ENCODE results near the gene RTEL1.

DNA sequence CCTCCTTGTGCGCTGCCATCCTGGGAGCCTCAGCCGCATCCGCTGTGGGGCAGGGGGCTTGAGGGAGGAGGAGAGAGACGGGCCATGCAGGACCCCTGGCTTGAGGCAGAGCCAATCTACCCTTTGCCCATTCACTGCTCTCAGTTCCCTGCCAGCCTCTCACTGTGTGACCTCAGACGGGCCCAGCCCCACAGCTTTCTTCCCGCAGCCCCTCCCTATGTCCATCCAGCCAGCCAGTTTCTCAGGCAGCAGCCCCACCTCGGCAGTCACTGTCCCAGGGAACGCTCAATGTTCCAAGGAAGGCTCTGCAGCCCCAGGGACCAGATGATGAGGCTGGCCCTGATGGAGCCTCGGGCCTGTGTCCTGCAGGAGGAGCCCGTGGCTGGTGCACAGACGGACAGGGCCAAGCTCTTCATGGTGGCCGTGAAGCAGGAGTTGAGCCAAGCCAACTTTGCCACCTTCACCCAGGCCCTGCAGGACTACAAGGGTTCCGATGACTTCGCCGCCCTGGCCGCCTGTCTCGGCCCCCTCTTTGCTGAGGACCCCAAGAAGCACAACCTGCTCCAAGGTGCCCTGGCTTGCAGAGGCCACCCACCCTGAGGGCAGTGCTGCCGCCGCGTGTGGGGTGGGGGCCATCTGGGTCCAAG lies 34.4 kb downstream of the RTEL1 start:
- TF ChIP-seq, protein P1, sequence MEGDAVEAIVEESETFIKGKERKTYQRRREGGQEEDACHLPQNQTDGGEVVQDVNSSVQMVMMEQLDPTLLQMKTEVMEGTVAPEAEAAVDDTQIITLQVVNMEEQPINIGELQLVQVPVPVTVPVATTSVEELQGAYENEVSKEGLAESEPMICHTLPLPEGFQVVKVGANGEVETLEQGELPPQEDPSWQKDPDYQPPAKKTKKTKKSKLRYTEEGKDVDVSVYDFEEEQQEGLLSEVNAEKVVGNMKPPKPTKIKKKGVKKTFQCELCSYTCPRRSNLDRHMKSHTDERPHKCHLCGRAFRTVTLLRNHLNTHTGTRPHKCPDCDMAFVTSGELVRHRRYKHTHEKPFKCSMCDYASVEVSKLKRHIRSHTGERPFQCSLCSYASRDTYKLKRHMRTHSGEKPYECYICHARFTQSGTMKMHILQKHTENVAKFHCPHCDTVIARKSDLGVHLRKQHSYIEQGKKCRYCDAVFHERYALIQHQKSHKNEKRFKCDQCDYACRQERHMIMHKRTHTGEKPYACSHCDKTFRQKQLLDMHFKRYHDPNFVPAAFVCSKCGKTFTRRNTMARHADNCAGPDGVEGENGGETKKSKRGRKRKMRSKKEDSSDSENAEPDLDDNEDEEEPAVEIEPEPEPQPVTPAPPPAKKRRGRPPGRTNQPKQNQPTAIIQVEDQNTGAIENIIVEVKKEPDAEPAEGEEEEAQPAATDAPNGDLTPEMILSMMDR (IDR thresholded peaks at IDR 0.05; ENCODE audit: borderline replicate concordance, extremely low read depth, low read length, poor library complexity, severe bottlenecking): no peak
- TF ChIP-seq EZH2 (IDR thresholded peaks at IDR 0.05; ENCODE audit: borderline replicate concordance, low read depth, low read length, severe bottlenecking): no peak

Data from DND-41 (cell line).